ENCODE data around the gene BTNL9.
"Not testable (repeated sequence)": the region's sequence is repeated elsewhere in the genome, so short reads cannot be mapped to it uniquely, and the experiment has no call there.

BTNL9 gene

DNA sequence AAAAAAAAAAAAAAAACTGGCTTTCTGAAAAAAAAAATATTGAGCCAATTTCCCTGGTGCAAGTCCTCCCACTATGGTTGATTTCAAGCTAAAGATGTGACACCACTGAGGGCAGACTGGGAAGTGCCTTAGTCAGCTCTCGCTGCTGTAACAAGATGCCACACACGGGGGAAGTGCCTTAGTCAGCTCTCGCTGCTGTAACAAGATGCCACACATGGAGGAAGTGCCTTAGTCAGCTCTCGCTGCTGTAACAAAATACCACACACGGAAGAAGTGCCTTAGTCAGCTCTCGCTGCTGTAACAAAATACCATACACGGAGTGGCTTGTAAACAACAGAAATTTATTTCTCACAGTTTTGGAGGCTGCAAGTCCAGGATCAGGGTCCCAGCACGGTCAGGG is 23.4 kb downstream of the BTNL9 start:
- DNase-seq = no peak

- DNase-seq = no peak
Measured at GRCh38 chr5:181064987-181065386, 24.9 kb downstream of the BTNL9 start.

DNA sequence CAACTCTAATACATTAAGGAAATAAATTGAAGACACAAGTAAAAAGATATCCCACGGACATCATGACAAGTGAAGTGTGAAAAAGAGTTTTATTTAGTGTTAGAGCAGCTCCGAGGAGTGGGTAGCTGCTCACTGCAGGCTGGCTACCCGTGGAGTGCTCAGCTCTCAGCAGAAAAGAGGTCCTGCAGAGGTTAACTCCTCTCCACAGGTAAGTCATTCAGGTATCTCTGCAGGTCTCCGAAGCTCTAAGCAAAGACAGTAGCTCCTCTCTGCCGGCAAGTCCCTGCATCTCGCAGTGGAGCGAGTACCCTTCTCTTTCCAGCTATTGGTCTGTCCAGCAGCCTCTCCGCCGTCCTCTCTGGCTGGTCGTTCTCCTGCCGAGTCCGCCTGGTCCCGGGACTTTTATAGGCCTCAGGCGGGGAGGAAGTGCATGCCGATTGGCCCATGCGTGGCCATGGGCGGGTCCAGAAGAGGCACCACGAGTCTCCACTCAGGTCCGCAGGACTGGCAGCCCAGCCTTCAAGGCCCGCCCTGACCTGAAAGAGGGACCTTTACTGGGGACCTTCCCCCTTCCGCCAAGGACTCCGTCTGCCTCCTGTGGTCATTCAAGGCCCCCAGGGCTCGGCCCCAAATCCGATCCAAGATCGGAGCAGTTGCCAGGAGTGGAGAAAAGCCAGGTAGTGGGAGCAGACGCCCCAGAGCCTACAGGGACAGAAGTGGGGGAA is 29.9 kb downstream of the BTNL9 start:
- DNase-seq = no peak

- no peak for DNase-seq
Measured at GRCh38 chr5:181070523-181070922, 30.5 kb downstream of the BTNL9 start.

DNA sequence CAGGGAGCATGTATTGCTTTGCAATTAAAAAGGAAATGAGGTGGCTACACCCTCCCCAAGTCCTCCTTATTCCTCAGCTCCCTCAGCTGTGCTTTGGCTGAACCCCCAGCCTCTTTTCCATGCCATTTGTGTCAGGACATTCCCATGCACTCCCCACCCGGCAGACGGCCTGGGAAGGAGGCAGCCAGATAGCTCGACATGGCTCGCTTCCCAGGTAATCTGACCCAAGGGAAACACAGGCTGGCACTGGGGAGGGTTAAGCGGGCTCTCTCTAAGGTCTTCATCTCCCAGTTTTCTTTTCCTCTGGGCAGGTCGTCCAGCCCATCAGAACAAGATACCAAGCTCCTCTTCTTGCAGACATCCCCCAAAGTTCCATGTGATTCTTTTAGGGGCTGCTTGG is 31.2 kb downstream of the BTNL9 start:
- no peak for DNase-seq

DNA sequence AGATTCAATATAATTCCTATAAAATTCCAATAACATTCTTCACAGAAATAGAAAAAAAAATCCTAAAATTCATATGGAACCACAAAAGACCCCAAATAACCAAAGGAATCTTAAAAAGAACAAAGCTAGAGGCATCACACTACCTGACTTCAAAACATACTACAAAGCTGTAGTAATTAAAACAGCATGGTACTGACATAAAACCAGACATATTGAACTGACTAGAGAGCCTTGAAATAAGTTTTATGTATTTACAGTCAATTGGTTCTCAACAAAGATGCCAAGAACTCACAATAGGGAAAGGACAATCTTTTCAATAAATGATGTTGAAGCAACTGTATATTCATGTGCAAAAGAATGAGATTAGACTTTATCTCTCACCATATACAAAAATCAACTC is 36.9 kb downstream of the BTNL9 start:
- DNase-seq = no peak

GRCh38 chr5:181081989-181082388 is 41.9 kb downstream of the BTNL9 start:
- no peak for DNase-seq

DNA sequence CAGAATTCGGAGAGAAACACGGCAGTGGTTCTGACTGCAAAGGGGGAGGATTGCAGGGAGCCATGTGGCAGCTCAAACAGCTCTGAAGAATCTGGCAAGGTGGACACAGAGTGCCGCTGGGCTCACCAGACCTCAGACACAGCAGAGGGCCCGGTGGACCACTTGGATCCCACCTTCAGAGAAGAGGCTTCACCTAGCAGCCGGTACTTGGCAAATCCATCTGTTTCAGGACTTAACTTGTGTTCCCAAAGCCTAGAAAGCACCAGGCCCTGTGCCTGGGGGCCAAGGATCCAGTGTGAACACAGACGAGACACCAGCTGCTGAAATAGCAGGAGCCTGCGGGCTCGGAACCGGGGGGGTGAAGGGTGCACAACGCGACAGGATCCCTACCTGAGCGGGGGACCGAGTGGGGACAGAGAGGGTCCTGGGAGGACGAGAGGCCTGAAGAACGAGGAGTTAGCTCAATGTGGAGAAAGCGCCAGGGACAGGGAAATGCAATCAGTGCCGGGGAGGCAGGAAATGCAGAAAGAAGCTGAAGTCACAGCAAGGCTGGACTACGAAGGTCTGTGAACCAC is 44.6 kb downstream of the BTNL9 start:
- no peak for DNase-seq

DNA sequence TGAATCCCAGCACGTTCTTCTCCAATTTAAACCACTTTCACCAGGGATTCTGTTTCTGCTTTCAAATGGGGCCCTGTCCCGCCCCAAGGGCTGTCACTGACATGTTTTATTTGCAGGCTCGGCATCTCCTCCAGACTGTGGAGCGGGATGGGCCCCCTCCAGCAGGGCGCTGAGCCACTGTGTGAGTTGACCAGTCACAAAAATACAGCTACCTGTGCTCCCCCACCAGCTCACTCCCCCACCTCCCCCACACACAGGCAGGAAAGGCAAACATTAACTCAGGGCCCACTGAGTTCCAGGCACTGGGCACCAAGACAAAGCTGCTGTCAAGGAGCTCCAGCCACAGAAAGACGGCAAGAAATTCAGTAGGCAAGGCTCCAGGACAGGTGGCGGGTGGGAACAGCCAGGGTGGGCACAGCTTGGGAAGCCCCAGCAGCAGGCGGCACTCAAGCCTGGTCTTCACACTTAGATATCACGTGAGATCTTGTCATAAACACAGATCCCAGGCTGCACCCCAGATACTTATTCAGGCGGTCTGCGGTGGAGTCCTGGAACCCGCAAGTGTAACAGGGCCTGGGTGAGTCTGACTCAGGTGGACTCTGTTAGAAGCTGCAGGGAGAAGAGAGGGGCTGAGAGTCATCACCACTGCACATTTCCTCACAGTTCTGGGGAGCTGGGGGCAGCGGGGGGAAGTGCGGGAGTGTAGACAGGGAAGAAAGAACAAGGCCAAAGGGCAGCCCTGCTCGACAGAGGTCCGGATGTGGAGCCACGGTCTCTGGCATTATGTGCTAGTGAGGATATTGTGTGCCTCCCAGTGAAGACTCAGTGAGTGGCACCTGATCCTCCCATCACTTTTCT is 46.2 kb downstream of the BTNL9 start:
- no peak for DNase-seq

GRCh38 chr5:181086884-181087205 is 46.8 kb downstream of the BTNL9 start:
- DNase-seq = no peak

DNA sequence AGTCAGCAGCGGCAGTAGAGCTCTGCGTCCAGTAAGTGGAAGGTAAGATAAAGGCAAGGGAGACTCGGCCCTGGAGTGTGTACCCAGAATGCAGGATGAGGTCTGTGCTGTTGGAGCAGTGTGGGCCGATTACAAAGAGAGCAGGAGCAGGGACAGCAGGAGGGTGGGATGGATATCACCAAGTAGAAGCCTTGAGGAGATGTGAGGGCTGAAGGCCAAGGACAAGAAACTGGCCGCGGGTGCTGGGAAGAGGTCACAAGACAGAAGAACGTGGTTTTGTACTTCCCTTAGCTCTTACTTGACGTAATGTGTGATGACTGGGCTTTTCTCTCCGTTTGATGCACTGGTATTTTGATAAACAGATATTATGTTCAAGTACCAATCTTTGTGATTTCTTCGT is 47.2 kb downstream of the BTNL9 start:
- no peak for DNase-seq

- DNase-seq = no peak
Measured at GRCh38 chr5:181088289-181088688, 48.2 kb downstream of the BTNL9 start.

DNA sequence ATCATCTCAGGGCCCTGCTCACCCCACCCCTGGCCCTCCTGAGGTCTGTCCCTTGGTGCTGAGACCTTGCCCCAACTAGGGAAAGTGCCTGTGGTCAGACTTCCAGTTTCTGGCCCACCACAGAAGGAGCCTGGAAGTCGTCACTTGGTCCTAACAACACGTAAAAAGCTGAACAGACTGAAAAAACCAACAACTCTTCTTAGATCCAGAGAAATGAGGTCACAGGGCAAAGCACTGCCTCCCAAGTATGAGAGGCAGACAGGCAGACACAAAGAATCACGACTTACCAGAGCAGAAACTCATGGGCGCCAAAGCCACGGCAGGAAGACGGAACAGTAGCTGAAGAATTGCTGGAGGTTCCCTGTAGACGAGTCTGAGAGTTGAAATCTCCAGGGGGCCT is 52.4 kb downstream of the BTNL9 start:
- DNase-seq = no peak

DNA sequence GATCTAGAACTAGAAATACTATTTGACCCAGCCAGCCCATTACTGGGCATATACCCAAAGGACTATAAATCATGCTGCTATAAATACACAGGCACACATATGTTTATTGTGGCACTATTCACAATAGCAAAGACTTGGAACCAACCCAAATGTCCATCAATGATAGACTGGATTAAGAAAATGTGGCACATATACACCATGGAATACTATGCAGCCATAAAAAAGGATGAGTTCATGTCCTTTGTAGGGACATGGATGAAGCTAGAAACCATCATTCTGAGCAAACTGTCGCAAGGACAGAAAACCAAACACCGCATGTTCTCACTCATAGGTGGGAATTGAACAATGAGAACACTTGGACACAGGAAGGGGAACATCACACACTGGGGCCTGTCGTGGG is 55.1 kb downstream of the BTNL9 start:
- DNase-seq = not testable (repeated sequence)

DNA sequence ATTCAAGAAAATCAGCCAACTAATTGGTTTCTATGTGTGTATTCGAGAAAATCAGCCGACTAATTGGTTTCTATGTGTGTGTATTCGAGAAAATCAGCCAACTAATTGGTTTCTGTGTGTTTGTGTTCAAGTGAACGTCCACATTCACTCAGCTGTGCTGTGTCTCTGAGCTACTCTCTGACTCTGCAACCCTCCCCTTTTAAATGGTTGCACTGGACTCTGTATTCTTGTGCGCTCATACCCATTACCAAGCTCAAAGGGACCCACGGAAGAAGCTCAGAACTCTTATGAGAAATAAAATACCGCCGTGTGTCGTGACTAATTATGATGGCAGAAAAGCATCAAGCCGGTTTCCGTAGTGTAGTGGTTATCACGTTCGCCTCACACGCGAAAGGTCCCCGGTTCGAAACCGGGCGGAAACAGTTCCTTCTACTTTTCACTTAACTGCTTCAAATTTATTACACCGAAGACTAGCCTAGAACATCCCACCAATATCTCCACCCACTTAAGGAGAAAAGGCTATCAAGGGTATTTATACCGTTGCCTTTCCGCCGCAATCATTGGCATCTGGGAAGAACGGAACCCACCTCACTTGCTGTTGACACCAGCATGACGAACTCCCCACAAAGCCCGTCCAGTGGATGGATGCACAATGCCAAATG is 56.8 kb downstream of the BTNL9 start:
- DNase-seq = not testable (repeated sequence)

DNA sequence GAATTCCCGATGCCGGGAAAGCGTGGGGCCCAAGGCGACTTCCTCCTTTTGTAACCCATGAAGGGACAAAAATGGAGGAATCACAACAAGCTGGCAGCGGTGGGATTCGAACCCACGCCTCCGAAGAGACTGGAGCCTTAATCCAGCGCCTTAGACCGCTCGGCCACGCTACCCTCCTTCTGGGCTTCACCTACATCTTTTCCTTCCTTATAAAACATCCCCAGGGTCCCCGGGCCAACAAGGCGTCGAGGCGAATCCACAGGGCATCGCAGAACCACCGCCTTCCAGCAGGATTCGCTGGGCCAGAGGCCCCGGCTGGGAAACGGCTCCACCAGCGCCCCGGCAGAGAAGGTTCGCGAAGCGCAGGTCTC is 57.3 kb downstream of the BTNL9 start:
- not testable (repeated sequence) for DNase-seq

- not testable (repeated sequence) for DNase-seq
Measured at GRCh38 chr5:181097759-181098491, 57.9 kb downstream of the BTNL9 start.

GRCh38 chr5:181098762-181099601 is 58.9 kb downstream of the BTNL9 start:
- DNase-seq = no peak

DNA sequence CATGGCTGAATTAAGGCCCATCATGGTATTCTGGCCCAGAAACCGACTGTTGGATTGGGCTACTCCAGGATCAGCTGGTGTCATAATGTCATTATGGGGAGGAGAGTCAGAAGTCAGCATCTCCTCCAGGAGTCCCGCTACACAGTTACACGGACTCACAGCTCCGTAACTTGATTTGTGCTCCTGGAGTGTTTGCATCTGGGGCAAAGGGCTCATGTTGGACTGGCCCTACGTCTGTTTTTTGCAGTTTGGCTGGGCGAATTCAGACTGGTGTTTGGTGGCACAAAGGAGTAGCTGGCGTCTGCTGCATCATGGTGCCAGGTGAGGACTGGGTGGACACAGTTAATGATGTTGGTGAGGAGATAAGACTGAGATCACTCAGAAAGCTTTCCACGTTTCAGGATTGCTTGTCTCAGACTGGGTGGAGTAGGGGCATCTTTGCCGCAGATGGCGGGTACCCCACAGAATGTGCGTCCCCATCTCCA is 59.6 kb downstream of the BTNL9 start:
- no peak for DNase-seq

GRCh38 chr5:181100121-181100875 is 60.2 kb downstream of the BTNL9 start:
- DNase-seq = no peak

DNA sequence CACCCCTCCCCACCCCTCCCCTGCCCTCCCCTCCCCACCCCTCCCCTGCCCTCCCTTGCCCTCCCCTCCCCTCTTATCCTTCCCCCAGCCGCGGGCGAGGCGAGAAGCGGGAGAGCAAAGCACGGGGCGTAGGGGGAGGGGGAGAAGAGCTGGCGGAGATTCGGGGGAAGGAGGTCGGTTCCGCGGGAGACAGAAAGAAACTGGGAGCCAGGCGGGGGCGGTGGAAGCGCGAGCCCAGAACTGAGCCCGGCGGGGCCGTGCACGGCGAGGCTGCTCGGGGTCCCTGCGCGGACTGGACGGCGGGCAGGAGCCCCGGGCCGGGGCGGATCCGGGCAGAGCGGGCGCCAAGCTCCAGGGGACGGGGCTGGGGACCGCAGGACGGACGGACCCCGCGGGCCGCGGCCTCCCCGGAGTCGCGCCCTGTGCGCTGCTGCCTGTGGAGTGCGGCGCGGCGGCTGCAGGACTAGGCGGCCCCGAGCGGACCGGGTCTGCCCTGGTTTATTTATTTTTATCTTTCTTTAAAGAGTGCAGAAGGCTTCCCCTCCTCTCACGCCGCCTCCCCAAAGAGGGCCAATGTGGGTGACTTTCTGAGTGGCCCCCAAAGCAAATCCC is 61.1 kb downstream of the BTNL9 start:
- DNase-seq = not testable (repeated sequence)

All from NCI-H226 (cell line).